Activated naive CD8-positive, alpha-beta T cell treated with anti-CD3 and anti-CD28 coated beads, Interleukin-2, amount 10 ng/mL, durations not matched to agents 7 days and 5 days (primary cell): ENCODE measurements around the gene TMEM184B. TPM values are rescaled to one million over a fixed set of nuclear protein-coding genes. Genes with fewer than 3 reads are reported as not detected.

Source experiments
- ATAC-seq: fragments of 150-1000 bp; cut with Tn5 transposase; one replicate; pipeline ENCODE4 v1.10.0; 2021; ENCODE audit warnings: low read depth, moderate library complexity
- POLR2A ChIA-PET: fragments of 350-600 bp; sonication (Branson Sonifier 250); formaldehyde crosslinking; loops from one replicate; lab custom pipeline; 2021; ENCODE audit warnings: antibody characterized with exemption; lab: Charles Lee
- DNase-seq: peaks from one replicate; pipeline ENCODE4 v3.0.0; 2021
- H3K27ac Mint-ChIP-seq: one replicate; pipeline ENCODE4 v1.8.0; 2022; ENCODE audit warnings: mild to moderate bottlenecking, mixed read lengths
- H3K27me3 Mint-ChIP-seq: one replicate; pipeline ENCODE4 v1.8.0; 2022; ENCODE audit warnings: mild to moderate bottlenecking, moderate library complexity, mixed read lengths
- H3K36me3 Mint-ChIP-seq: one replicate; pipeline ENCODE4 v1.8.0; 2021; ENCODE audit warnings: mild to moderate bottlenecking, mixed read lengths
- H3K4me1 Mint-ChIP-seq: one replicate; pipeline ENCODE4 v1.8.0; 2021; ENCODE audit warnings: mixed read lengths
- H3K4me3 Mint-ChIP-seq: one replicate; pipeline ENCODE4 v1.8.0; 2022; ENCODE audit warnings: mild to moderate bottlenecking, moderate library complexity, mixed read lengths
- H3K9me3 Mint-ChIP-seq: one replicate; pipeline ENCODE4 v1.8.0; 2021; ENCODE audit warnings: mixed read lengths
- total RNA-seq, 2 experiments: library from RNA; stranded (reverse); gene quantifications; one replicate each; pipeline ENCODE4 v1.2.3, GENCODE V29; 2021

TMEM184B gene
- total RNA-seq, 2 experiments from 2014 or later, result 29.7 to 31.5 TPM

- DNase-seq (peak; percentile 45), ATAC-seq (peak; percentile 69)
- peaks cover 4% of the 10 kb centered on the region for H3K36me3 Mint-ChIP-seq
- POLR2A ChIA-PET, result interaction anchor here (0.6 kb wide), 1 partner anchor 48 kb away, joined by 3 read pairs; the partner anchor contains the start of gene PLA2G6
- H3K9me3 Mint-ChIP-seq, result no peaks in the 10 kb centered on the region
- H3K4me3 Mint-ChIP-seq, result no peak overlapping the region
- H3K27ac Mint-ChIP-seq, result no peak overlapping the region
- no peaks in the 10 kb centered on the region for H3K4me1 Mint-ChIP-seq
- no peaks in the 10 kb centered on the region for H3K27me3 Mint-ChIP-seq
Observed at GRCh38 chr22:38230108-38230825, 42.5 kb downstream of the TMEM184B start.

- H3K36me3 Mint-ChIP-seq, result peaks cover 2% of the 10 kb centered on the region
- no peaks in the 10 kb centered on the region for H3K4me1 Mint-ChIP-seq
- no peaks in the 10 kb centered on the region for H3K9me3 Mint-ChIP-seq
- POLR2A ChIA-PET, result no interaction called here
- H3K27me3 Mint-ChIP-seq, result no peaks in the 10 kb centered on the region
- no peak overlapping the region for H3K4me3 Mint-ChIP-seq
- DNase-seq (no peak), ATAC-seq (no peak)
- H3K27ac Mint-ChIP-seq, result no peak overlapping the region
Observed at GRCh38 chr22:38228873-38229740, 43.7 kb downstream of the TMEM184B start.

GRCh38 chr22:38228326-38228872 lies 44.4 kb downstream of the TMEM184B start:
- Mint-ChIP-seq H3K27ac (no peak overlapping the region), H3K9me3 (no peaks in the 10 kb centered on the region), H3K36me3 (peaks cover 2% of the 10 kb centered on the region), H3K4me1 (no peaks in the 10 kb centered on the region), H3K4me3 (no peak overlapping the region), H3K27me3 (no peaks in the 10 kb centered on the region)
- ATAC-seq, result no peak
- POLR2A ChIA-PET, result no interaction called here
- DNase-seq, result no peak

- H3K27ac Mint-ChIP-seq, result no peak overlapping the region
- ATAC-seq, result no peak
- DNase-seq, result no peak
- no peak overlapping the region for H3K4me3 Mint-ChIP-seq
- H3K9me3 Mint-ChIP-seq, result no peaks in the 10 kb centered on the region
- no peaks in the 10 kb centered on the region for H3K4me1 Mint-ChIP-seq
- H3K36me3 Mint-ChIP-seq, result peaks cover 2% of the 10 kb centered on the region
- POLR2A ChIA-PET, result no interaction called here
- no peaks in the 10 kb centered on the region for H3K27me3 Mint-ChIP-seq
Observed at GRCh38 chr22:38226853-38227649, 45.8 kb downstream of the TMEM184B start.

GRCh38 chr22:38223289-38223960 lies 49.4 kb downstream of the TMEM184B start:
- H3K4me1 Mint-ChIP-seq, result peaks cover 3% of the 10 kb centered on the region
- H3K4me3 Mint-ChIP-seq, result no peak overlapping the region
- DNase-seq (no peak), ATAC-seq (no peak)
- H3K36me3 Mint-ChIP-seq, result peaks cover 3% of the 10 kb centered on the region
- POLR2A ChIA-PET, result no interaction called here
- H3K27me3 Mint-ChIP-seq, result no peaks in the 10 kb centered on the region
- no peaks in the 10 kb centered on the region for H3K9me3 Mint-ChIP-seq
- no peak overlapping the region for H3K27ac Mint-ChIP-seq

GRCh38 chr22:38222797-38223119 lies 50.1 kb downstream of the TMEM184B start:
- Mint-ChIP-seq H3K4me1 (peaks cover 7% of the 10 kb centered on the region), H3K36me3 (peaks cover 3% of the 10 kb centered on the region), H3K27me3 (no peaks in the 10 kb centered on the region), H3K4me3 (no peak overlapping the region), H3K27ac (no peak overlapping the region), H3K9me3 (no peaks in the 10 kb centered on the region)
- POLR2A ChIA-PET, result no interaction called here
- ATAC-seq (no peak), DNase-seq (no peak)

GRCh38 chr22:38221908-38222796 lies 50.7 kb downstream of the TMEM184B start:
- Mint-ChIP-seq H3K36me3 (peaks cover 3% of the 10 kb centered on the region), H3K4me3 (no peak overlapping the region), H3K27me3 (no peaks in the 10 kb centered on the region), H3K27ac (no peak overlapping the region), H3K9me3 (no peaks in the 10 kb centered on the region), H3K4me1 (peaks cover 7% of the 10 kb centered on the region)
- POLR2A ChIA-PET, result no interaction called here
- ATAC-seq (no peak), DNase-seq (no peak)

GRCh38 chr22:38221407-38221806 lies 51.4 kb downstream of the TMEM184B start:
- no peak overlapping the region for H3K4me3 Mint-ChIP-seq
- POLR2A ChIA-PET, result no interaction called here
- no peaks in the 10 kb centered on the region for H3K9me3 Mint-ChIP-seq
- ATAC-seq (no peak), DNase-seq (no peak)
- H3K27ac Mint-ChIP-seq, result no peak overlapping the region
- peaks cover 6% of the 10 kb centered on the region for H3K36me3 Mint-ChIP-seq
- peaks cover 7% of the 10 kb centered on the region for H3K4me1 Mint-ChIP-seq
- no peaks in the 10 kb centered on the region for H3K27me3 Mint-ChIP-seq

GRCh38 chr22:38220653-38221386 lies 52.0 kb downstream of the TMEM184B start:
- no peak overlapping the region for H3K4me3 Mint-ChIP-seq
- DNase-seq, result no peak
- no peaks in the 10 kb centered on the region for H3K27me3 Mint-ChIP-seq
- peaks cover 7% of the 10 kb centered on the region for H3K36me3 Mint-ChIP-seq
- H3K4me1 Mint-ChIP-seq, result peaks cover 7% of the 10 kb centered on the region
- ATAC-seq, result no peak
- H3K9me3 Mint-ChIP-seq, result no peaks in the 10 kb centered on the region
- H3K27ac Mint-ChIP-seq, result no peak overlapping the region
- POLR2A ChIA-PET, result no interaction called here

GRCh38 chr22:38220163-38220562 lies 52.6 kb downstream of the TMEM184B start:
- Mint-ChIP-seq H3K27ac (no peak overlapping the region), H3K4me3 (no peak overlapping the region), H3K4me1 (peaks cover 7% of the 10 kb centered on the region), H3K9me3 (no peaks in the 10 kb centered on the region), H3K27me3 (no peaks in the 10 kb centered on the region), H3K36me3 (peaks cover 7% of the 10 kb centered on the region)
- ATAC-seq (no peak), DNase-seq (no peak)
- POLR2A ChIA-PET, result no interaction called here

GRCh38 chr22:38219632-38220031 lies 53.2 kb downstream of the TMEM184B start:
- POLR2A ChIA-PET, result interaction anchor here (0.5 kb wide), 1 partner anchor 13 kb away, joined by 4 read pairs; no protein-coding TSS in a partner anchor
- peaks cover 7% of the 10 kb centered on the region for H3K36me3 Mint-ChIP-seq
- peaks cover 7% of the 10 kb centered on the region for H3K4me1 Mint-ChIP-seq
- H3K9me3 Mint-ChIP-seq, result no peaks in the 10 kb centered on the region
- ATAC-seq (no peak), DNase-seq (no peak)
- no peak overlapping the region for H3K4me3 Mint-ChIP-seq
- H3K27ac Mint-ChIP-seq, result no peak overlapping the region
- H3K27me3 Mint-ChIP-seq, result no peaks in the 10 kb centered on the region
